ENCODE results near the gene FIGNL2. TPM values are rescaled to one million over a fixed set of nuclear protein-coding genes. Genes with fewer than 3 reads are reported as not detected.

Gene FIGNL2
- total RNA-seq, 1 donor from 2014 or later = 0.69 TPM

DNA sequence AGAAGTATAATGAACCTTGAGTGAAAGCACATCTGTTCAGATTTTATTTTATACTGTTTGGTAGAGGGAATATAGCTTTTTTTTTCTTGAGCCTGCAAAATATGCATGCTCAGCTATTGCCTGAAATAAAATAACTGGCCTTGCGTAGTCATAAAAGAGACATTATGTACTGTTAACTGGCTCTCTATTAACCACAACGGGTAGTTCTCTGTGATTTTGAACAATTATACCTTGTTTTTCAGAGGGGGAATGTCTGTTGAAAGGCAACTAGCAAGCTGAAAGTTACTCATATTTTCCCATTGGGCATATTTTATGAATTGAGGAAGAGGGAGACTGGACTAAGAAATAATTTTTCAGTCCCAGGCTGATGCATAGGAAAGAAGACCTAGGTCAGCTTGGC is 62.6 kb downstream of the FIGNL2 start:
- Mint-ChIP-seq H3K4me3 (no peak overlapping the region), H3K27me3 (peaks cover 11% of the 10 kb centered on the region), H3K36me3 (ENCODE audit: low read depth) (no peaks in the 10 kb centered on the region), H3K27ac (no peak overlapping the region), H3K4me1 (no peaks in the 10 kb centered on the region), H3K9me3 (no peaks in the 10 kb centered on the region)
- CTCF ChIA-PET = no interaction called here
- POLR2A ChIA-PET = no interaction called here
- TF ChIP-seq, protein P1, sequence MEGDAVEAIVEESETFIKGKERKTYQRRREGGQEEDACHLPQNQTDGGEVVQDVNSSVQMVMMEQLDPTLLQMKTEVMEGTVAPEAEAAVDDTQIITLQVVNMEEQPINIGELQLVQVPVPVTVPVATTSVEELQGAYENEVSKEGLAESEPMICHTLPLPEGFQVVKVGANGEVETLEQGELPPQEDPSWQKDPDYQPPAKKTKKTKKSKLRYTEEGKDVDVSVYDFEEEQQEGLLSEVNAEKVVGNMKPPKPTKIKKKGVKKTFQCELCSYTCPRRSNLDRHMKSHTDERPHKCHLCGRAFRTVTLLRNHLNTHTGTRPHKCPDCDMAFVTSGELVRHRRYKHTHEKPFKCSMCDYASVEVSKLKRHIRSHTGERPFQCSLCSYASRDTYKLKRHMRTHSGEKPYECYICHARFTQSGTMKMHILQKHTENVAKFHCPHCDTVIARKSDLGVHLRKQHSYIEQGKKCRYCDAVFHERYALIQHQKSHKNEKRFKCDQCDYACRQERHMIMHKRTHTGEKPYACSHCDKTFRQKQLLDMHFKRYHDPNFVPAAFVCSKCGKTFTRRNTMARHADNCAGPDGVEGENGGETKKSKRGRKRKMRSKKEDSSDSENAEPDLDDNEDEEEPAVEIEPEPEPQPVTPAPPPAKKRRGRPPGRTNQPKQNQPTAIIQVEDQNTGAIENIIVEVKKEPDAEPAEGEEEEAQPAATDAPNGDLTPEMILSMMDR (IDR thresholded peaks at IDR 0.05) = no peak
- intact Hi-C loops (cut with micrococcal nuclease) = no loop called here
- DNase-seq (no peak), ATAC-seq (ENCODE audit: low read depth) (no peak)

DNA sequence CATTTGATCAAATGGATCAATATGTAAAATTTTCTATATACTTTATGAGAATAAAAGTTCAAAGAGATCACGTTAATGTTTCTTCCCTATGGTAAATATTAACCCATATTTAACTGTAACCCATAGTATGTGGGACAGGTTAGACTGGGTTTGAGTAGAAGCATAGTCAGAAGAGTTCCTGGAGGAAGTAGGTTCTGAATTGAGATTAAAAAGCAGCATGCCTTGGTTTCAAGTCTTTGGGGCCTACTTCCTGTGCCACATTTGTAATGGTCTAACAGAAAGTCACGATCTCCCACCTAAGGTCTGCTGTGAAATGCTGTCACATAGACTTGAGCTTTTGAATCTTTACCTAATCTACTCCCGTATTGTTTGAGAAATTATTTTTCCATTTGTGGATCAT is 63.8 kb downstream of the FIGNL2 start:
- Mint-ChIP-seq H3K4me3 (no peak overlapping the region), H3K27me3 (peaks cover 12% of the 10 kb centered on the region), H3K36me3 (ENCODE audit: low read depth) (no peaks in the 10 kb centered on the region), H3K27ac (no peak overlapping the region), H3K4me1 (no peaks in the 10 kb centered on the region), H3K9me3 (no peaks in the 10 kb centered on the region)
- ATAC-seq (ENCODE audit: low read depth) = no peak
- CTCF ChIA-PET = no interaction called here
- no peak for DNase-seq
- intact Hi-C loops (cut with micrococcal nuclease) = no loop called here
- TF ChIP-seq, protein P1 (IDR thresholded peaks at IDR 0.05) = no peak
- POLR2A ChIA-PET = no interaction called here

DNA sequence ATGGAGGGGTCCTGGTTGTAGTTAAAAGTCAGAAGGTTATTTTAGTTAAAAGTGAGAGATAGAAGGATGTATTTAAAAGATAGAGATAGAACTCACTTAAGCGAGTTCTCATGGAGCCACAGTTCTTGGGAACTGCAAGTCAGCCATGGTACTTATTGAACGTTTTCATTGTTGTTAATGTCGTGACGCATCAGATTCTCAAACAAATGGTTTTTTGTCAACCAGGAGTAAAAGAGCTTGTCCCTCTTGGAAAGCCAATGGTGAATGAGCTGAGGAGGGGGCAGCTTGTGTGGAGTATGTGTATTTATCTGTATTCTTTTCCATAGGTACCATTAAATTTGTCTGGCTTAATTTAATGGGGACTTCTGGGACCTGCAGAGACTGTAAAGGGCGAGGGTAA is 68.6 kb downstream of the FIGNL2 start:
- no peak for ATAC-seq (ENCODE audit: low read depth)

DNA sequence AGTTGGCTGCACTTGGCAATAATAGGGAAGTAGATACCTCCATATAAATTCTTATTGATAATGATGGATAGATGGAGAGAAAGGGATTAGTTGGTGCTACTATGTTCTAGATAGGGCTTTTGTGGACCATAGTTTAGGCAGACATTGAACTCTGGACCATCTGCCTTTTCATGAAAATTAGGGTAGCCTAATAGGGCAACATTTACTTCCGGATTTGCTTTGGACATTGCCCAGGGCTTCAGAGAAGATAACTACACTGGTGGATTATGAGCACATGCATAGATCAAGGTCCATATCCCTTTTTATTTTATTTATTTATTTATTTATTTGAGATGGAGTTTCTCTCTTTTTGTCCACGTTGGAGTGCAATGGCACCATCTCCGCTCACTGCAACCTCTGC is 70.5 kb downstream of the FIGNL2 start:
- intact Hi-C loops (cut with micrococcal nuclease) = no loop called here
- CTCF ChIA-PET = no interaction called here
- TF ChIP-seq, protein P1 (IDR thresholded peaks at IDR 0.05) = no peak
- DNase-seq (no peak), ATAC-seq (ENCODE audit: low read depth) (no peak)
- Mint-ChIP-seq H3K27ac (no peak overlapping the region), H3K36me3 (ENCODE audit: low read depth) (no peaks in the 10 kb centered on the region), H3K27me3 (peaks cover 21% of the 10 kb centered on the region), H3K9me3 (no peaks in the 10 kb centered on the region), H3K4me3 (no peak overlapping the region), H3K4me1 (no peaks in the 10 kb centered on the region)
- POLR2A ChIA-PET = no interaction called here

More for the DNA sequence above, 68.6 kb downstream of the FIGNL2 start:
- H3K9me3 Mint-ChIP-seq = no peaks in the 10 kb centered on the region
- intact Hi-C loops (cut with micrococcal nuclease) = no loop called here
- H3K27ac Mint-ChIP-seq = no peak overlapping the region
- no peak overlapping the region for H3K4me3 Mint-ChIP-seq
- CTCF ChIA-PET = no interaction called here
- H3K4me1 Mint-ChIP-seq = no peaks in the 10 kb centered on the region
- no peak for DNase-seq
- TF ChIP-seq, protein P1 (IDR thresholded peaks at IDR 0.05) = no peak
- POLR2A ChIA-PET = no interaction called here
- H3K27me3 Mint-ChIP-seq = peaks cover 21% of the 10 kb centered on the region
- H3K36me3 Mint-ChIP-seq (ENCODE audit: low read depth) = no peaks in the 10 kb centered on the region

DNA sequence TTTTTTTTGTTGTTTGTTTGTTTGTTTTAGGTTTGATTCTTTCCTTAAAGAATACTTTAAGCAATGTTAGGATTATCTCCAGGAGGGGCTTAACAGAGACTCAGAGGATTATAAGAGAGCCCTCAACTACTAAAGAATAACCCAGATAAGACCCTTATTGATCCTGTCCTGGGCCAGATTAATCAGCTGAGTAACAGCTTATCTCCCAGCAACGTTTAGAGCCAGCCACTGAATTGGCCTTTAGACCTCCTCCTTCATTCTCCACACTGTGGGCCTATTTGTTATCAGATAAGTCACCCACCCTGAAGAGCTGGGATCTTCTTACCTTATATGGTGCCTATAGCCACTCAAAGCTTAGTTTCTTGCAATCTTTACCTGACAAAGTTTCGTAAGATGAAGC is 71.1 kb downstream of the FIGNL2 start:
- no peaks in the 10 kb centered on the region for H3K4me1 Mint-ChIP-seq
- TF ChIP-seq, protein P1 (IDR thresholded peaks at IDR 0.05) = no peak
- ChIA-PET CTCF (no interaction called here), POLR2A (no interaction called here)
- H3K36me3 Mint-ChIP-seq (ENCODE audit: low read depth) = no peaks in the 10 kb centered on the region
- intact Hi-C loops (cut with micrococcal nuclease) = no loop called here
- no peaks in the 10 kb centered on the region for H3K9me3 Mint-ChIP-seq
- no peak overlapping the region for H3K4me3 Mint-ChIP-seq
- H3K27ac Mint-ChIP-seq = no peak overlapping the region
- ATAC-seq (ENCODE audit: low read depth) (no peak), DNase-seq (no peak)
- H3K27me3 Mint-ChIP-seq = peaks cover 20% of the 10 kb centered on the region
